SIG-M5 (cell line): ENCODE measurements around the gene FBXO10.
"Not testable (repeated sequence)": the region's sequence is repeated elsewhere in the genome, so short reads cannot be mapped to it uniquely, and the experiment has no call there.

Source experiments
- DNase-seq: peaks from one replicate; lab custom pipeline; 2025; lab: John Stamatoyannopoulos, UW

FBXO10 gene

GRCh38 chr9:37477443-37477842 lies 98.7 kb downstream of the FBXO10 start:
- not testable (repeated sequence) for DNase-seq

- no peak for DNase-seq
Measured at GRCh38 chr9:37476930-37477329, 99.2 kb downstream of the FBXO10 start.

- DNase-seq, result no peak
Measured at GRCh38 chr9:37474438-37474837, 101.7 kb downstream of the FBXO10 start.

- not testable (repeated sequence) for DNase-seq
Measured at GRCh38 chr9:37473982-37474381, 102.2 kb downstream of the FBXO10 start.

- no peak for DNase-seq
Measured at GRCh38 chr9:37471942-37472684, 104.1 kb downstream of the FBXO10 start.

GRCh38 chr9:37468620-37469019 lies 107.6 kb downstream of the FBXO10 start:
- DNase-seq, result no peak

GRCh38 chr9:37467530-37467929 lies 108.7 kb downstream of the FBXO10 start:
- not testable (repeated sequence) for DNase-seq

GRCh38 chr9:37466037-37466709 lies 110.0 kb downstream of the FBXO10 start:
- DNase-seq, result no peak

GRCh38 chr9:37465249-37466036 lies 110.7 kb downstream of the FBXO10 start, which contains the start of gene ZBTB5:
ZBTB5 (minus strand) TSS chr9:37465450; CDS start chr9:37442551, 22,899 bp downstream.
- peak; percentile 97 for DNase-seq

- no peak for DNase-seq
Measured at GRCh38 chr9:37464426-37465248, 111.5 kb downstream of the FBXO10 start.

GRCh38 chr9:37464006-37464405 lies 112.2 kb downstream of the FBXO10 start:
- no peak for DNase-seq
